ENCODE measurements around the gene MGAT5.

MGAT5 gene

GRCh38 chr2:134284119-134284670 lies 30.3 kb downstream of the MGAT5 start:
- no peak overlapping the region for H3K4me3 ChIP-seq (ENCODE audit: low read length)
- DNase-seq (ENCODE audit: low read depth): no peak
- TF ChIP-seq CTCF (IDR thresholded peaks at IDR 0.05; ENCODE audit: insufficient read depth, low read depth, low read length, missing control alignments): no peak

GRCh38 chr2:134287323-134287722 lies 33.5 kb downstream of the MGAT5 start:
- DNase-seq (ENCODE audit: low read depth): no peak
- H3K4me3 ChIP-seq (ENCODE audit: low read length): no peak overlapping the region
- TF ChIP-seq CTCF (IDR thresholded peaks at IDR 0.05; ENCODE audit: insufficient read depth, low read depth, low read length, missing control alignments): no peak

DNA sequence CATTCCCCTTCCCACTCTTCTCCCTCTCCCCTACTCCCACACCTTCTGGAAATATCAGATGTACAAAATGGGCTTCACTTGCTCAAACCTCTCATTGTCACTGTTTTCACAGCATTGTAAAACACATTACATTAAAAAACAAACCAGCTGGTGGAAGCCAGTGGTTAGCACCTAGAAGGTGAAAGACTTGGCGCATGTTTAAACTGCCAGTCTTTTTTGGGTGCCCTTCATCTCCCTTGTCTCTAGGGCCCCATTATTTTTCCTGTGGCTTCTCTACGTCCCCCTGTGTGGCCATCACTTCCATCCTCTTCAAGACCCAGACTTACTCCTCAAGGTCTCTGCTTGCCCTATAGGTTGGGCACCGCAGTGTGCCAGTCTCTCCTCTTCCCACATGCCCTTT lies 34.9 kb downstream of the MGAT5 start:
- H3K4me3 ChIP-seq (ENCODE audit: low read length): no peak overlapping the region
- no peak for TF ChIP-seq CTCF (IDR thresholded peaks at IDR 0.05; ENCODE audit: insufficient read depth, low read depth, low read length, missing control alignments)
- DNase-seq (ENCODE audit: low read depth): no peak

DNA sequence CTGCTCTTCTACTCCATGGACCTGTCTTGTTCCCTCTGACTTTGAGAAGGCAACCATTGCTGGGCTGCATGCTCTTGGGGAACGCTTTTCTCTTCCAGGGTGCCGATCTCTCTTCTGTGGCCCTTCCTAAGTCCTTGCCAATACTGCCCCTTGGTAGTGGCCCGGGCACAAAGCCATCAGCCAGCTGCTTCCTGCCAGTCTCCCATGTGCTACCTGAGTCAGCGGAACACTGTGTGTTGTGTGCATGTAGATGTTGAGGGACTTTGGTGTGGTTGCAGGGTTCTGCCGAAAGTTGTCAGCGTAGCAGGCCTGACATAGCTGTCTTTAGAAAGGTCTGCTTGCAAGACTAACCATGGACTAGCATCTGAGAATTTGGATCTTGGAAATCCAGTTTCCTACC lies 35.4 kb downstream of the MGAT5 start:
- TF ChIP-seq CTCF (IDR thresholded peaks at IDR 0.05; ENCODE audit: insufficient read depth, low read depth, low read length, missing control alignments): no peak
- no peak overlapping the region for H3K4me3 ChIP-seq (ENCODE audit: low read length)
- DNase-seq (ENCODE audit: low read depth): no peak

- no peak for DNase-seq (ENCODE audit: low read depth)
- TF ChIP-seq CTCF (IDR thresholded peaks at IDR 0.05; ENCODE audit: insufficient read depth, low read depth, low read length, missing control alignments): no peak
- no peak overlapping the region for H3K4me3 ChIP-seq (ENCODE audit: low read length)
Observed at GRCh38 chr2:134290358-134290757, 36.5 kb downstream of the MGAT5 start.

GRCh38 chr2:134292514-134292913 lies 38.6 kb downstream of the MGAT5 start:
- H3K4me3 ChIP-seq (ENCODE audit: low read length): no peak overlapping the region
- DNase-seq (ENCODE audit: low read depth): no peak
- no peak for TF ChIP-seq CTCF (IDR thresholded peaks at IDR 0.05; ENCODE audit: insufficient read depth, low read depth, low read length, missing control alignments)

Measured in epithelial cell of esophagus (primary cell).